Tibial nerve (tissue), 4 donors: ENCODE data around the gene B3GALT2. TPM values are rescaled to one million over a fixed set of nuclear protein-coding genes. Genes with fewer than 3 reads are reported as not detected.

Experiments used
- DNase-seq, 2 donors: peaks; one replicate each; pipeline ENCODE4 v3.0.0-alpha.2; 2019; ENCODE audit warnings: low spot score in 2 of 2
- H3K27ac ChIP-seq, 4 donors: fragments of 200-600 bp; sonication (generic) in 3 of 4; one replicate each; pipeline ENCODE4 v1.5.1; 2017 to 2019; ENCODE audit warnings: mild to moderate bottlenecking in 1 of 4
- H3K27me3 ChIP-seq, 2 donors: fragments of 200-600 bp; sonication (generic) in 1 of 2; one replicate each; pipeline versions ENCODE4 v1.5.1 to v1.6.0; 2017 to 2019
- H3K36me3 ChIP-seq, 3 donors: fragments of 200-600 bp; sonication (generic); one replicate each; pipeline ENCODE4 v1.5.1; 2018 to 2019
- H3K4me1 ChIP-seq, 4 donors: fragments of 200-600 bp; sonication (generic) in 3 of 4; one replicate each; pipeline ENCODE4 v1.5.1; 2017 to 2019
- H3K4me3 ChIP-seq, 4 donors: fragments of 200-600 bp; sonication (generic) in 3 of 4; one replicate each; pipeline ENCODE4 v1.5.1; 2017 to 2019; ENCODE audit warnings: mild to moderate bottlenecking in 1 of 4, moderate library complexity in 1 of 4
- H3K9me3 ChIP-seq, 4 donors: fragments of 200-600 bp; sonication (generic) in 3 of 4; one replicate each; pipeline ENCODE4 v1.5.1; 2017 to 2019
- EP300 ChIP-seq, 2 donors: sonication (generic); formaldehyde crosslinking; IDR thresholded peaks; one replicate each; pipeline ENCODE4 v1.6.1; 2017; ENCODE audit warnings: antibody characterized with exemption in 2 of 2, mild to moderate bottlenecking in 1 of 2
- POLR2A ChIP-seq, 2 donors: fragments of 450-650 bp; IDR thresholded peaks; one replicate each; pipeline ENCODE4 v1.6.1; 2017; ENCODE audit warnings: antibody characterized with exemption in 2 of 2, mild to moderate bottlenecking in 2 of 2, moderate library complexity in 2 of 2
- WGBS, 2 donors: methylation state at CpG; one replicate each; pipeline ENCODE4 v1.1.5; 2018; 5-methylcytosine and 5-hydroxymethylcytosine counted together
- total RNA-seq, 4 donors: library from RNA; depleted of rRNA; stranded (reverse); fragments of >200 nt; gene quantifications; one replicate each; pipeline ENCODE4 v1.1.0, GENCODE V29; 2016
- TF ChIP-seq, protein P1 (sequence below), 5 experiments: fragments of 200-600 bp in 3 of 5; fragments of 450-650 bp in 2 of 5; sonication (generic) in 3 of 5; IDR thresholded peaks; one replicate each; pipeline ENCODE4 v1.5.1; 2016 to 2019; ENCODE audit warnings: antibody characterized with exemption in 5 of 5, mild to moderate bottlenecking in 3 of 5, moderate library complexity in 2 of 5

B3GALT2 gene
- total RNA-seq, 4 donors from 2014 or later, result 3.9 to 11.7 (median 6.3) TPM

DNA sequence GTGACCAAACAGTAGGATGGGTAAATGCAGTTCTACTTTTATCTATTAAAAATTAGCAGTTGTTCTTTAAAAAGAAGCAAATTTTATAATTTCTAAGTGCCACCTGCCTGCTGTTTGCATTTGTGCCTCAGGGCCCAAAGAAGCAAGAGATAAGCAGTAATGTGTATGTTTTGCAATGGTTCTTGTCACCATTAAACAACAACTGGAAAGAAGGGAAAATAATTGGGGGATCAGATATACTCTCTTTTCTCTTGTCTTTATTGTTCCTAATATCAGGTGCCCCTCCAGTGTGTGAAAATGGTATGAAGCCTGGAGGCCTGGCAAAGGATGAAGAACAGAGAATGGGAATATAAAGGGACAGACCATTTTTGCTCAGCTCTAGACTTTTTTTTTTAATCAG, 9.6 kb downstream of the B3GALT2 start:
- no peak for DNase-seq
- H3K4me3 ChIP-seq, result no peak overlapping the region
- TF ChIP-seq, protein P1, sequence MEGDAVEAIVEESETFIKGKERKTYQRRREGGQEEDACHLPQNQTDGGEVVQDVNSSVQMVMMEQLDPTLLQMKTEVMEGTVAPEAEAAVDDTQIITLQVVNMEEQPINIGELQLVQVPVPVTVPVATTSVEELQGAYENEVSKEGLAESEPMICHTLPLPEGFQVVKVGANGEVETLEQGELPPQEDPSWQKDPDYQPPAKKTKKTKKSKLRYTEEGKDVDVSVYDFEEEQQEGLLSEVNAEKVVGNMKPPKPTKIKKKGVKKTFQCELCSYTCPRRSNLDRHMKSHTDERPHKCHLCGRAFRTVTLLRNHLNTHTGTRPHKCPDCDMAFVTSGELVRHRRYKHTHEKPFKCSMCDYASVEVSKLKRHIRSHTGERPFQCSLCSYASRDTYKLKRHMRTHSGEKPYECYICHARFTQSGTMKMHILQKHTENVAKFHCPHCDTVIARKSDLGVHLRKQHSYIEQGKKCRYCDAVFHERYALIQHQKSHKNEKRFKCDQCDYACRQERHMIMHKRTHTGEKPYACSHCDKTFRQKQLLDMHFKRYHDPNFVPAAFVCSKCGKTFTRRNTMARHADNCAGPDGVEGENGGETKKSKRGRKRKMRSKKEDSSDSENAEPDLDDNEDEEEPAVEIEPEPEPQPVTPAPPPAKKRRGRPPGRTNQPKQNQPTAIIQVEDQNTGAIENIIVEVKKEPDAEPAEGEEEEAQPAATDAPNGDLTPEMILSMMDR (IDR thresholded peaks at IDR 0.05), result no peak
- no peak for TF ChIP-seq EP300 (IDR thresholded peaks at IDR 0.05)
- TF ChIP-seq POLR2A (IDR thresholded peaks at IDR 0.05), result no peak
- peaks cover 0 to 18% (median 5%) of the 10 kb centered on the region in 4 donors for H3K4me1 ChIP-seq
- H3K27ac ChIP-seq, result no peak overlapping the region
- no peaks in the 10 kb centered on the region for H3K27me3 ChIP-seq
- no peaks in the 10 kb centered on the region for H3K36me3 ChIP-seq
- H3K9me3 ChIP-seq, result no peaks in the 10 kb centered on the region

DNA sequence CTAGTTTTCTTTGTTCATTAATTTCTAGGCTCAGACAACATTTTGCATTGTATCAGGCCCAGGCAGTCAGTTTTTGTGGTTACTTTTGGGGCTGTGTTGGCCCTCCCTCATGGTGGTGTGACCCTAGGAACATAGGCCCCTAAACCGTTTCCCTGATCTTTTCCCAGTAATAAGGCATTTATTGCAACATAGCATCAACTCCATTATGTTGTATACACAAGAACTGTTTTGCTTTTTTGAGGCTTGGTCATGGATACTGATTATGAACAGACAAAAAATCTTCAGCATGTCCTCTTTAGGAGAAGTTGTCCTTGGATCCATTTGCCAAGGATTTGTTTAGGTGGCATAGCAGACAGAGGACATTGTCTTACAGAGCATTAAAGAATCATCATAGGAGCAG, 10.3 kb downstream of the B3GALT2 start:
- Histone ChIP-seq H3K4me1 (peaks cover 0 to 11% (median 5%) of the 10 kb centered on the region in 4 donors), H3K36me3 (no peaks in the 10 kb centered on the region), H3K4me3 (no peak overlapping the region), H3K27ac (no peak overlapping the region), H3K27me3 (no peaks in the 10 kb centered on the region), H3K9me3 (no peaks in the 10 kb centered on the region)
- 35% methylated on average over 1 of the region's 1 CpG for WGBS, 2 donors
- DNase-seq, result no peak
- no peak for TF ChIP-seq POLR2A (IDR thresholded peaks at IDR 0.05)

DNA sequence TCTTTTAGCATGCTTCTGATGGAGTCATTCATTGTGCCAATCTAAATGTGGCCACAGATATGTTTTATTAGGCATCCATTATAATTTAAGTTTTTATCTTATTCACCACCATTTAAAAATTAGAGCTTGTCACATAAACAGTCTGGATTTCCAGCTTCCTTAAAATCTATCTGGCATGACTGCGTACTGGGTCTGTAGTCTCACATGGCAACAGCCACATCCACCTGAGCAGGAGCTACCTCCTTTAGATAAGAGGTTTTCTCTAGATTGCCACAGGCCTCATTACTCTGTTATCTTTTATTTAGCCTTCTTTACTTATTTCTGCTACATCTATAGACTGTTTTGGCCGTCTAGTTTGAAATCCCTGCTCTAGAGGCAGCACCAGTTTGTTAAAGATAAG, 29.1 kb downstream of the B3GALT2 start:
- no peaks in the 10 kb centered on the region for H3K9me3 ChIP-seq
- DNase-seq, result no peak
- H3K36me3 ChIP-seq, result peaks cover 2 to 26% (median 8%) of the 10 kb centered on the region in 3 donors
- no peak overlapping the region for H3K4me3 ChIP-seq
- no peaks in the 10 kb centered on the region for H3K27me3 ChIP-seq
- no peak overlapping the region for H3K27ac ChIP-seq
- 79 to 80% methylated on average over 2 of the region's 2 CpGs for WGBS, 2 donors
- TF ChIP-seq EP300 (IDR thresholded peaks at IDR 0.05), result no peak
- TF ChIP-seq, protein P1 (IDR thresholded peaks at IDR 0.05), result no peak
- peaks cover 0 to 3% (median 0%) of the 10 kb centered on the region in 4 donors for H3K4me1 ChIP-seq

DNA sequence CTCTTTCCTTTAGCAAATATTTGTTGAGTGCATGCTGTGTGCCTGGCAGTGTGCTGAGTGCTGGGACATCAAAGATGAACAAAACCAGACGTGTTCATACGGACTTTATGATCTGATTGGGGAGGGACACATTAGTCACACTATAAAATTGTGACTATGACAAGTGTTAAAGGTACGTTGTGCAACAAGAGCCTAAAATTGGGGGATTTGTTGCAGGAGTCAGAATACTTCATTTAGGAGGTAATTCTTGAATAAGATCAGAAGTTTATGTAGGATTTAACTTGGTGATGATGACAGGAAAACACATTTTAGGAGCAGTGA, 29.6 kb downstream of the B3GALT2 start:
- no peak overlapping the region for H3K4me3 ChIP-seq
- H3K9me3 ChIP-seq, result no peaks in the 10 kb centered on the region
- no peak for TF ChIP-seq EP300 (IDR thresholded peaks at IDR 0.05)
- TF ChIP-seq, protein P1 (IDR thresholded peaks at IDR 0.05), result no peak
- no peak for TF ChIP-seq POLR2A (IDR thresholded peaks at IDR 0.05)
- no peak overlapping the region for H3K27ac ChIP-seq
- no peak for DNase-seq
- H3K4me1 ChIP-seq, result peaks cover 0 to 3% (median 0%) of the 10 kb centered on the region in 4 donors
- no peaks in the 10 kb centered on the region for H3K27me3 ChIP-seq
- WGBS, 2 donors, result 81 to 84% methylated on average over 3 of the region's 3 CpGs
- H3K36me3 ChIP-seq, result peaks cover 2 to 29% (median 8%) of the 10 kb centered on the region in 3 donors

DNA sequence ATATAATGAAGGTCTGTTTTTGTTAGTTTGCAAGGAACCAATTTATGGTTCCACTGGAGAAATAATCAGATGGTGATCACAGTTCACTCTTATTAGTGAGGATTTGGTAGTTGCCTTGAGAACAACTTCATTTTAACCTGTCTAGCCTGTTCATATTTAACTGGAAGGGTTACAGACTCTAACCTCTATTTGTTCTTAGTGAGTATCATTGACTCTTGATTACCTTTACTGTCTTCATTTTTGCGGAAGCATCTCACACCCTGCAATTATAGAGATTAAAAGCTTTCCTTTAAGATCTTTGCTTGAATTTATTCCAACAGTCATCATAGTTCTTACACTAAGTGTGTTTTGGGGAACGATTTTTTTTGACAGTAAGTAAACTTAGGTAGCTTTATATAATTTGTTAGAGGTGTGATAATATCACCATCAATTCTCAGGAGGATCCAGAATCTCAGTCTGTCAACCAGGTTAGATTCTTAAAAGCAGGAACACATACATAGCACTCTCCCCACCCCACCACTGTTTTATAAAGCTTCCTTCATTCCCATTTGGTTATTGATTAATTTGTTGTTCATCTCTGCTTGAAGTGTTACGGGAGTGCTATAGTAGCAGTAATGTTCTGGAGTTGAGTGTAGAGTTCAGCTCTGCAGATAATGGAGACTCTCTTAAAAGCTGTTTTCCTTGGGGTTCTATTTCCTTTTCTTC, 30.1 kb downstream of the B3GALT2 start:
- H3K9me3 ChIP-seq, result no peaks in the 10 kb centered on the region
- no peaks in the 10 kb centered on the region for H3K27me3 ChIP-seq
- no peak overlapping the region for H3K4me3 ChIP-seq
- peaks cover 0 to 3% (median 0%) of the 10 kb centered on the region in 4 donors for H3K4me1 ChIP-seq
- H3K36me3 ChIP-seq, result peaks cover 2 to 34% (median 8%) of the 10 kb centered on the region in 3 donors
- TF ChIP-seq POLR2A (IDR thresholded peaks at IDR 0.05), result no peak
- H3K27ac ChIP-seq, result no peak overlapping the region
- WGBS, 2 donors, result 94 to 98% methylated on average over 3 of the region's 3 CpGs
- DNase-seq, result no peak

DNA sequence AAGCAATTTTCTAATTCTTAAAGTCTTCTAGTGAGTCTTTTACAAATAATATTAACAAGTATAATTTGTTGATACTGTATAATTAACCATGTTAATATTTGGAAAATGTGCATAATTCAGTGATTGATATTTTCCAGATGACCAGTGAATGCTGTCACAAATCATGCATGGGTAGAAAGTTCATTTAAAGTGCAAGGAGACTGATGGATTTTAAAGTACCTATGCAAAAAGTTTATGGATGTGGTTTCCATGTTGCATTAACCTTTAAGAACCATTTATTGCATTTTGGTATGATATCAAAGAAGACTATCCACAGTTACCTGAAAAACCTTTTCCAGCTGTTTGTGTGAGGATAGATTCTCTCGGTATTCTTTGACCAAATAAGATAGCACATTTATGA, 41.4 kb downstream of the B3GALT2 start:
- peaks cover 0 to 30% (median 0%) of the 10 kb centered on the region in 4 donors for H3K4me1 ChIP-seq
- WGBS, 2 donors, result 77 to 85% methylated on average over 1 of the region's 1 CpG
- no peak for DNase-seq
- H3K4me3 ChIP-seq, result no peak overlapping the region
- H3K27me3 ChIP-seq, result no peaks in the 10 kb centered on the region
- peaks cover 0 to 56% (median 0%) of the 10 kb centered on the region in 3 donors for H3K36me3 ChIP-seq
- H3K9me3 ChIP-seq, result no peaks in the 10 kb centered on the region
- no peak overlapping the region for H3K27ac ChIP-seq
- TF ChIP-seq, protein P1 (IDR thresholded peaks at IDR 0.05), result no peak
- TF ChIP-seq POLR2A (IDR thresholded peaks at IDR 0.05), result no peak
- TF ChIP-seq EP300 (IDR thresholded peaks at IDR 0.05), result no peak
